CD1c-positive myeloid dendritic cell (primary cell): ENCODE results near the gene NPBWR2.

Source experiments
- DNase-seq: peaks from one replicate; pipeline ENCODE4 v3.0.0-alpha.2; 2016; ENCODE audit errors: extremely low spot score

The NPBWR2 gene

GRCh38 chr20:64056889-64057627 lies 50.3 kb downstream of the NPBWR2 start:
- DNase-seq = no peak

- no peak for DNase-seq
These were observed 50.8 kb downstream of the NPBWR2 start for GRCh38 chr20:64056639-64056888.

GRCh38 chr20:64055893-64056638 lies 51.3 kb downstream of the NPBWR2 start:
- peak; percentile 5 for DNase-seq

DNA sequence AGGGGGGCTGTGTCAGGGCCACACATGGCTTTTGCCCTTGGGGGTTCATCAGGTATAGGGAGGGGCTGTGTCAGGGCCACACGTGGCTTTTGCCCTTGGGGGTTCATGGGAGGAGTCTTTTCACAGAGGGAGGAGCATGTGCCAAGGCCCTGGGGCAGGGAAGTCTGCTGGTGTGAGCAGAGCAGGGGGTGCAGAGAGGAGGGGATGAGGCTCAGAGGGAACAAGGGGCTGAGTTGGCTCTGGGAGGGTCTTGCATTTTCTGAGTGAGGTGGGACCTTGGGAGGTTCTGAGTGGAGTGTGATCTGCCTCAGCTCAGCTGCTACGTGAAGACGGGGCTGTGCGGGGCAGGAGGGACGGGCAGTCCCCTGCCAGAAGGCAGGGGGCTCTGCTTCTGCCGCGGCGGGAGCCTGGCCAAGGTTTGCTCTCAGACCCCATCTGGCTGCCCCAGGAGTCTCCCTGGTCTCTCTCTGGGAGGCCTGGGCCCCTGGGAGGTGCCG lies 51.9 kb downstream of the NPBWR2 start:
- no peak for DNase-seq

GRCh38 chr20:64053841-64054661 lies 53.3 kb downstream of the NPBWR2 start:
- DNase-seq = peak; percentile 16
